ENCODE data around the gene USP37. TPM values are rescaled to one million over a fixed set of nuclear protein-coding genes. Genes with fewer than 3 reads are reported as not detected.
A peak's percentile ranks its signal among the peaks of the same experiment; 100 is the strongest.

Gene USP37
- total RNA-seq, 1 experiment from 2014 or later = 16.4 TPM

GRCh38 chr2:218418717-218419458, 149.3 kb downstream of the USP37 start, which contains the start of gene VIL1:
Gene VIL1 (plus strand): TSS chr2:218419123. CDS start chr2:218423779, 4,656 bp downstream.
- Mint-ChIP-seq H3K9me3 (ENCODE audit: unreplicated experiment) (no peaks in the 10 kb centered on the region), H3K4me1 (ENCODE audit: insufficient read depth, unreplicated experiment) (no peaks in the 10 kb centered on the region), H3K4me3 (ENCODE audit: unreplicated experiment) (no peak within 1 kb of the TSS), H3K27ac (ENCODE audit: low read depth, unreplicated experiment) (no peak within 1 kb of the TSS), H3K27me3 (ENCODE audit: insufficient read depth, unreplicated experiment) (no peaks in the 10 kb centered on the region), H3K36me3 (ENCODE audit: insufficient read depth, unreplicated experiment) (no peaks in the 10 kb centered on the region)
- DNase-seq (ENCODE audit: unreplicated experiment) = no peak
- no peak for TF ChIP-seq CTCF (IDR thresholded peaks at IDR 0.05; ENCODE audit: unreplicated experiment)
- CTCF ChIA-PET = interaction anchor here (0.6 to 1.0 kb wide), 2 partner anchors 34 to 194 kb away, joined by 3 to 4 read pairs; no protein-coding TSS in a partner anchor
- POLR2A ChIA-PET = no interaction called here
- intact Hi-C loops (cut with micrococcal nuclease) = no loop called here
- no TSS peak for BruUV-seq (replicated peaks)

- BruUV-seq (replicated peaks) = no TSS peak
- no peak overlapping the region for H3K27ac Mint-ChIP-seq (ENCODE audit: low read depth, unreplicated experiment)
- intact Hi-C loops (cut with micrococcal nuclease) = no loop called here
- no peaks in the 10 kb centered on the region for H3K27me3 Mint-ChIP-seq (ENCODE audit: insufficient read depth, unreplicated experiment)
- POLR2A ChIA-PET = no interaction called here
- no peaks in the 10 kb centered on the region for H3K36me3 Mint-ChIP-seq (ENCODE audit: insufficient read depth, unreplicated experiment)
- DNase-seq (ENCODE audit: unreplicated experiment) = no peak
- H3K4me1 Mint-ChIP-seq (ENCODE audit: insufficient read depth, unreplicated experiment) = no peaks in the 10 kb centered on the region
- H3K4me3 Mint-ChIP-seq (ENCODE audit: unreplicated experiment) = no peak overlapping the region
- no peak for TF ChIP-seq CTCF (IDR thresholded peaks at IDR 0.05; ENCODE audit: unreplicated experiment)
- CTCF ChIA-PET = no interaction called here
- H3K9me3 Mint-ChIP-seq (ENCODE audit: unreplicated experiment) = no peaks in the 10 kb centered on the region
Observed at GRCh38 chr2:218418321-218418716, 149.8 kb downstream of the USP37 start.

- no peak overlapping the region for H3K4me3 Mint-ChIP-seq (ENCODE audit: unreplicated experiment)
- H3K4me1 Mint-ChIP-seq (ENCODE audit: insufficient read depth, unreplicated experiment) = peaks cover 17% of the 10 kb centered on the region
- POLR2A ChIA-PET = interaction anchor here (0.6 to 3.6 kb wide), 4 partner anchors 12 to 226 kb away, joined by 3 to 26 read pairs (median 5); no protein-coding TSS in a partner anchor
- H3K9me3 Mint-ChIP-seq (ENCODE audit: unreplicated experiment) = no peaks in the 10 kb centered on the region
- intact Hi-C loops (cut with micrococcal nuclease) = loop anchor here (1.0 to 5.0 kb wide), 5 partner anchors 40 to 279 kb away; no protein-coding TSS in a partner anchor
- no peak for DNase-seq (ENCODE audit: unreplicated experiment)
- TF ChIP-seq CTCF (IDR thresholded peaks at IDR 0.05; ENCODE audit: unreplicated experiment) = no peak
- H3K27ac Mint-ChIP-seq (ENCODE audit: low read depth, unreplicated experiment) = peak overlapping the region; percentile 82
- H3K27me3 Mint-ChIP-seq (ENCODE audit: insufficient read depth, unreplicated experiment) = no peaks in the 10 kb centered on the region
- H3K36me3 Mint-ChIP-seq (ENCODE audit: insufficient read depth, unreplicated experiment) = peaks cover 44% of the 10 kb centered on the region
- no TSS peak for BruUV-seq (replicated peaks)
- CTCF ChIA-PET = interaction anchor here (1.2 to 1.9 kb wide), 2 partner anchors 58 to 164 kb away, joined by 3 to 12 read pairs; no protein-coding TSS in a partner anchor
Observed at GRCh38 chr2:218407717-218408116, 160.4 kb downstream of the USP37 start.

- Mint-ChIP-seq H3K4me1 (ENCODE audit: insufficient read depth, unreplicated experiment) (peaks cover 17% of the 10 kb centered on the region), H3K27ac (ENCODE audit: low read depth, unreplicated experiment) (peak overlapping the region; percentile 82), H3K36me3 (ENCODE audit: insufficient read depth, unreplicated experiment) (peaks cover 51% of the 10 kb centered on the region), H3K27me3 (ENCODE audit: insufficient read depth, unreplicated experiment) (no peaks in the 10 kb centered on the region), H3K9me3 (ENCODE audit: unreplicated experiment) (no peaks in the 10 kb centered on the region), H3K4me3 (ENCODE audit: unreplicated experiment) (peak overlapping the region; percentile 67)
- peak; percentile 73 for DNase-seq (ENCODE audit: unreplicated experiment)
- no peak for TF ChIP-seq CTCF (IDR thresholded peaks at IDR 0.05; ENCODE audit: unreplicated experiment)
- ChIA-PET POLR2A (interaction anchor here (0.7 to 3.6 kb wide), 11 partner anchors 11 to 440 kb away, joined by 3 to 28 read pairs (median 3); partner anchors contain the start of genes AAMP and PNKD), CTCF (interaction anchor here (0.6 to 2.0 kb wide), 12 partner anchors 37 to 595 kb away, joined by 3 to 12 read pairs (median 4); no protein-coding TSS in a partner anchor)
- intact Hi-C loops (cut with micrococcal nuclease) = loop anchor here (1.0 to 5.0 kb wide), 5 partner anchors 40 to 280 kb away; no protein-coding TSS in a partner anchor
- TSS peak; percentile 8 for BruUV-seq (replicated peaks)
Observed at GRCh38 chr2:218406949-218407618, 161.1 kb downstream of the USP37 start.
